Measurements from ENCODE around the gene POPDC2. TPM values are rescaled to one million over a fixed set of nuclear protein-coding genes. Genes with fewer than 3 reads are reported as not detected.

POPDC2 gene
- total RNA-seq, 1 donor from 2014 or later = 2.6 TPM

DNA sequence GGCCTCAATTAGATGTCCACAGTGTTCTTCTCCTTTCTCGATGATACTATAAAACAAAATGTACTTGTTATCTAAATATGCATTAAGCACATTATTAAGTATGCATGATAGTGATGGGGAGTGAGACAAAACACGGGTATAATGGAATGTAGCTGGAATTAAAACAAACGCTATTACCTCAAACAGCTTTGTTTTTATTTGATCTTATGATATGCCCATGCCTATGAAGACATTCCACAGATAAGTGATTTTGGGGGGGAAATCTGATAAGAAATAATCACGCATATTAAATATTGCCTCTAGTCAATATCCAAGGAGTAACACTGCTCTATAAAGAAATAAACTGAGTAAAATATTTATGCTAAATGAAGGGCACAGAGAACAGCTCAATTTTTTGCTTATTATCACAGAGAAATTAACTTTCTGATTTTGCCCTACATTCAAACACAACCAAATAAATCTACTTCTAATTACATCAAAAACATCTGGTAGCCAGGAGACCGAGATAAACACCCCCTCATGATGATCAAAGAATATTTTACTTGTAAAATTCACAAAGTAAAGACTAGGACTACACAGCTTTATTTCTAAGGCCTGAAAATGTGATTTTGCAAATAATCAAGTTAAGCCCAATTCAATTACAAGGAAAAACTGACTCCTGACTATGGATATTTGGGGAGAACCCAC, 14.9 kb upstream of the POPDC2 start:
- intact Hi-C loops (cut with micrococcal nuclease) = loop anchor here (5.0 kb wide), 2 partner anchors 98 to 398 kb away; partner anchors contain the start of gene ADPRH

DNA sequence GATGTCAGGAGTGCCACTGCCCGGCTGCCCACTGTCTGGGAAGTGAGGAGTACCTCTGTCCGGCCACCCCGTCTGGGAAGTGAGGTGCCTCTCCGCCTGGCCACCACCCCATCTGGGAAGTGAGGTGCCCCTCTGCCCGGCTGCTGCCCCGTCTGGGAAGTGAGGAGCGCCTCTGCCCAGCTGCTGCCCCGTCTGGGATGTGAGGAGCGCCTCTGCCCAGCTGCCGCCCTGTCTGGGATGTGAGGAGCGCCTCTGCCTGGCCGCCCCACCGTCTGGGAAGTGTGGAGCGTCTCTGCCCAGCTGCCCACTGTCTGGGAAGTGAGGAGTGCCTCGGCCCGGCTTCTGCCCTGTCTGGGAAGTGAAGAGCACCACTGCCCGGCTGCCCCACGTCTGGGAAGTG, 13.5 kb upstream of the POPDC2 start:
- intact Hi-C loops (cut with micrococcal nuclease) = no loop called here

DNA sequence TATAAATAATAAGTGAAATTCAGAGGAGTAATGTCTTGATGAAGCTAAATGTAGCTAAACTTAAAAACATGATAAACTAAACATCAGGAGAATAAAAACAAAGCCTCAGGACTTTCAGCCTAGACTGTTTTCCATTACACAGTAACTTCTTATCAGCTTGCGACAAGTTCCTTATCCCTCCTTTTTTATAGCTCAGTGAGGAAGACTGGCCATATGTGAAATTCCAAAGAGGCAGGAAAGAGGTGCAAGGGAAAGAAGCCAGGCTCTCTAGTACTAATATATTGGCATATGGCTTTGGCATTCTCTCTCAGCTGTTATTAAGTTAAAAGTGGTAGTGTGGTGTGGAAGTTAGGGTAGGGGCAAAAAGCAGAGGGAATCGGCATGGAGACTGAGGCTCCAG, 12.4 kb upstream of the POPDC2 start:
- intact Hi-C loops (cut with micrococcal nuclease) = no loop called here

DNA sequence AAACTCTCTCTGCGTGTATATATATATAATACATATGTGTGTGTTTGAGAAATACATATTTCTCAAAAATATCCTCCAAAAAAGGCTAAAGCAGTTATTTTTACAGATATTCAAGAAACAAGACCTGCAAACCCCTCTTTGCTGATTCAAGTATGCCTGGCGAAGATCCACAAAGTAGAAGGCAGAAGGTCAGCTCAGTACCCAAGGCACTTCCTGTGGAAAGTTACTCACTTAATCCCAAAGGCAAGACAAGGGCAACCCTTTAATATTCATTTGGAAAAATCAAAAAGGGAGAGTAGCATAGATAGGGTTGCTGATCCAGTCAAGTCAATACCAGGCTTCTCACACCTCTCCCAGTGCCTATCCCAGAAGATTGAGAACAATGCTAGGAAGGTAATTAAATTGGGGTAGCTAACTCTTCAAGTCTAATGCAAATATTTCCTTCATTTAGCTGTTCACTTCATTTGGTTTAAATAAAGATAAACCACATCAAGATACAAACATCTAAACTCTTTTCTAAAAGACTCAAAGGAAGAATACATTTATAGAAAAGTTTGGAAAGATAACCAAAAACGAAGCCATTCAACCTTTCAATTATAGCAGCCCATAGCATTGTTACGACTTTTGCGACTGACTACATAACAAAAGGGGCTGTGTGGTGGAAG, 9.6 kb upstream of the POPDC2 start:
- intact Hi-C loops (cut with micrococcal nuclease) = no loop called here

DNA sequence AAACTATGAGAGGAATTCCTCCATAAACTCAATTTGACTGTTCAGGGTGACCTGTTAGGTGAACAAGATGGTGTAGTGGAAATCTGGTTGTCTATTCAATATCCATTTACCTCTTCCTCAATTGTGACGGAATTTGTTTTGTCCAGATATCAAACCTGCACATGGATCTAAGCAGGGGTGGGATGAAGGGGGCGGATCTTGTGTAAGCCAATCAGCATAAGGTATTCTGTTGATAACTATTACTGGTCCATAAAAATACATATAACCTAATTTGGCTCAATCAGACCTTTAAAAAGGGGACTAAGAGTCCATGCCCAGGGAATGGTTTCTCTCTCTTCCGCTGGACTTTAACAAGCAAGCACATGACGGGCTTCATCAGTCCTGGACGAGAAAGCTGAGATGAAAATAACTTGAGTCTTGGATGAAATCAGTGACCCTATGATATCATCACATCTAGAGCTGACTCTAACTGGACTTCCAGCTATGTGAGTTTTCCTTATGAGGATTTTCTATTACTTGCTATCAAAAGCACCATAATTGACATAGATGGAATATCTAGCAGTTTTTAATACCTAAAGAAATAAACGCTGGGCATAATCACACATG, 5.7 kb upstream of the POPDC2 start:
- intact Hi-C loops (cut with micrococcal nuclease) = no loop called here

DNA sequence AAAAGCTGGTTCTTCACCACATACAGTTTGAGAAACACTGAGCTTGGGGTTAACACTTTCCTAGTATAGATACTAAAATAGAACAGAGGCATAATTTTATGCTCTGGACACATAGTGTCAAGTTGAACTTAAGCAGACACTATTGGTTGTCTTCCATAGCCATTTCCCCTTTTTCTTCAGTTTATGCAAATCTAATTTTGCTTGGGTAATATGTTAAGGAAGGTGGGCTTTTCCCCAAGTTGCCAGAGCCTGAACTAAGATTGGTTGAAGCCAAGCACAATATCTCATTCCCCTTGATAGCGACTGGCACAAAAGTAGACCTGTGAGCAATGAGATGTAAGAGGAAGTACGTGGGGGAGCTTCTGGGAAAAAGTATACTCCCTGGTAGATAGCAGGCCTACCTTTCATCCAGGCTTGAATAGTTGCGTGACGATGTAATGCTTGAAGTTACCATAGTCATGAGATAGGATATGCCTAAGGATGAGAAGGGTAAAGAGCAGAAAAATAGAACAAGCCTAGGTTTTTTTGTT, 4.5 kb upstream of the POPDC2 start:
- intact Hi-C loops (cut with micrococcal nuclease) = no loop called here

DNA sequence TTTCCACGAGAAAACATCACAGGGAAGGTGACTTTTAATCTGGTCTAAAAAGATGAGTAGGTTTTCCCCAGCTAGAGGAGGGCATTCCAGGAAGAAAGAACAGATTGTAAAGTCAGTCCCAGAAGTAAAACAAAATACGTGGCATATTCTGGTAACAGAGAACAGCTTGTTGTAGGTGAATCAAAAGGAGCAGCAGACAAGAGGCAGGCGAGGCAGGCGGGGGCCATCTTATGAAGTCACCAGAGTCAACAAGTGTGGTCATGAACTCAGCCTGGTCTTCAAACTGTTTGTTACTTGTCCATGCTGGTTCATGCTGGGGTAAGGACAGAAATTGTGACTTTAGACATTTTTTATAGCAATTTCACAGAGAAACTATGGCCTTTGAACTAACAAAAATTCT, 4.0 kb upstream of the POPDC2 start:
- intact Hi-C loops (cut with micrococcal nuclease) = no loop called here

DNA sequence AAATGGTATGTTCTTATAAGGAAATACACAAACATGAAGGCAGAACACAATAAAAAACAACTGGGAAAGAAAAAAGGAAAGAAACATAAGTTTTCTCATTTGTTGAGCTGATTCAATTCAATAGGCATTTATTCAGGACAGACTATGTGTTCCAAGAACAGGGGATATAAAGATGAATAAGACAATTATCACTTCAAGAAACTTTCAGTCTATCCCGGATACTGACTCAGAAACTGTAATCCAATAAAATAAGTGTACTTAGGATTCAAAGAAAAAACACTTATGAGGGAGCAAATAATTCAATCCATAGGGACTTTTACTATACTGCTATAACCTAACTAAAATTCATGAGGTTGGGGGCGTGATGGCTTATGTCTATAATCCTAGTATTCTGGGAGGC, 3.5 kb upstream of the POPDC2 start:
- intact Hi-C loops (cut with micrococcal nuclease) = no loop called here

DNA sequence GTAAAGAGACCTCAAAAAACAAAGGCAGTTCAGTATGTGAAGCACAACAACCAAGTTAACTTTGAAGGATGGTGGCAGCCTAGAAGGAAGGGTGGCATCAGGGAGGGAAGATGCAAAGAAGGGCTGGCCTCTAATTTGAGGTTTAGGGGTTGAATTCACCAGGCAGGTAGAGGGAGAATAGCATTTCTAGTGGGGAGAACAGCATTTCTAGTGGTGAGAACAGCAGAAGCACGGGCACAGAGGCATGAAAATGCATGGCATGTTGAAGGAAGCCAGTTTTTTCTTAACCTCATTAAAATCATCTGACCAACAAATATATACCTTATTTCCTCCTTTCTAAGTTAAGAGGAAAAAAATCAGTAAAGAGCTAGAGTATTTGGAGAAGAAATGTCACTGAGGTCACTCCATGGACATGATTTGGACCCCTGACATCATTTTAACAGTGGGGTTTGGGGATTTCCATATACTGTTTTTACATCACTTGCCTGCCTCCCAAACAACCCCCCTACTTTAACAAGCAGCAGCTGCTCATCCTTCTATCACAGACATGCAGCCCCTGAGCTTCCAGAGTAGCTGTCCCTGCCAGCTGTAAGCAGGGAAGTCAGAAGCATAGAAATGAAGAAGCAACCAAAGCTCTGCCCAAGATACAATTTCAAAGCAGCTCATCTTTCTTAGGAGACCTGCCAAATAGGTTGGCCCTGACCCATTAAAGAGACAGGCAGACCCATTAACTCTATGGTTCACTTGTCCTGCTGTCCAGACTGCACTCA, 2.4 kb upstream of the POPDC2 start:
- intact Hi-C loops (cut with micrococcal nuclease) = no loop called here

DNA sequence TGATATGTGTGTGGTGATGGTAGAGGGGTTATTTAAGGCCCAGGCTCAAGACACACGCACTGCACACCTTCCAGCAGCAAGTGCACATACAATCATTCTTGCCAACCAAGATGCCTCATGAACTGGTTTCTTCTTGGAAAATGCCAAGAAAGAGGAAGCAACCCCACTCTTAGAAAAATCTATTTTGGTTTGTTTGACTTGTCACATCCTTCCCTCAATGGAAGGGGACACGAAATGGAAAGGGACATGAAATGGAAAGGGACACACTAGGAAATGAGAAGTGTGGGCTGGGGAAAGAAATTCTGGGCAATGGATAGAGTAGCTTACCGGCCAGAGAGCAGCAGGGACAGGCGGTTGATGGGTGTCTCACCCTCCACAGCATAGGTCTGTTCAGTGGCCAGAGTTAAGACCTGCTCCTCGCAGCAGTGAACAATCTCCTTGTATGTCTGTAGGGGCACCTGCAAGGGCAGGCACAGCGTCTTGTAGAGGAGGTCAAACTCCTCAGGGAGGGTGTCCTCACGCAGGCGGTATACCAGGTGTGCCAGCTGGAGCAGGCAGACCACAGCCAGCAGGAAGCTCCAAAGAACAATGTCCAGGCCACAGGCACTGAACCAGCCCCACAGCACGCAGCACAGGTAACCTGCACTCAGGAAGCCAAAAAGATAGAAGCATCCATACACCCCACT, 640 bp downstream of the POPDC2 start:
- intact Hi-C loops (cut with micrococcal nuclease) = no loop called here

DNA sequence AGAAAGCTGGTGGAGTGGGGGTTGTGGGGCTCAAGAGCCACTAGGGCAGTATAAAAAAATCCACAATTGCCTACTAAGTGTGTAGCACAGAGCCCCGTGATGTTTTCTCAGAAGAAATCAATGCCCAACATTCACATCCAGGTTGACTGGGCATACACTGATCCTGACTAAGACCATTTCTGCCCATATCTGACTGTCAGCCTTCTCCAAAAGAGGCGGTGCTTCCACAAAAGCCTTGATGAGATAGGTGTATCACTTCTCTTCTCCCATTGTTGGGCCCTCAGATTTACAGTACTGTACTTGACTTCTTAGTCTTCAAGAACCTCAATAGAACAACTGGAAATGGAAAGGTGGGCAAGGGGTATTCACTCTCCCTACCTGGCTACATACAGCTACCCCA, 1.4 kb downstream of the POPDC2 start:
- intact Hi-C loops (cut with micrococcal nuclease) = no loop called here

DNA sequence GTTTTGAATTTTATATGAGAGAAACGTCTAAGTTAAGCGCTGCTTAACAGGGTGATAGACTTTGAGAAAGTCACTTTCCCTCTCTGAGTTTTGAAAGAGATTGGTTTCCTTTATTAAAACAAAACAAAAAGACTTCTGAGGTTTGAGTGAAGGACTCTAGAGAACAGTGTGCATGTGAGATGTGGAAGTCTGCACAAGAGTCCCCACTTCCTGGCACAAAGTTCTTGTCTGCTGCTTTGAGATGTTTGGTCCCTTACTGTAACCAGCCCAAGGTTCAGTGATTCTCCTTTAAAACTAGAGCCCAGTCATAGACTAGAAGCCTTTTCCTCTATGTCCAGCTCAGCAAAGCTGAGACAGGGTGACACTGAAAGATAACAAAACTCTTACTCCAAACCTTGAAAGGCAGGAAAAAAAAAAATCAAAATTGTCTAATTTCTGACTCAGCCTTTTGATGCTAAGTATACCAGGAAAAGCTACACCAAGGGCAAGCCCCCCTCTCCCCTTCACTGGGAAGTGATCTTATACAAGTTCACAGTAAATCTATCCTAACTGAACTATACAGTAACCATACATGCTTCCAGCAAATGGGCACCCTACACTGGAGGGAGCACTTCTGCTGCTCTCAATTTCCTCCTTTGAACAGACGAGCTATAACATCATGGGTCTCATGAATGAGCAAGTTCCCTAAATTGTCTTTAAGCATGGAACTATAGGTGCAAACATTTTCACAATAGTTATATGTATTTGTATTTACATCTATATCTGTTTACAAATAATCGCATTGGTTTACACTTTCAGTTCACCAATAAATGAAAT, 2.3 kb downstream of the POPDC2 start:
- intact Hi-C loops (cut with micrococcal nuclease) = no loop called here

DNA sequence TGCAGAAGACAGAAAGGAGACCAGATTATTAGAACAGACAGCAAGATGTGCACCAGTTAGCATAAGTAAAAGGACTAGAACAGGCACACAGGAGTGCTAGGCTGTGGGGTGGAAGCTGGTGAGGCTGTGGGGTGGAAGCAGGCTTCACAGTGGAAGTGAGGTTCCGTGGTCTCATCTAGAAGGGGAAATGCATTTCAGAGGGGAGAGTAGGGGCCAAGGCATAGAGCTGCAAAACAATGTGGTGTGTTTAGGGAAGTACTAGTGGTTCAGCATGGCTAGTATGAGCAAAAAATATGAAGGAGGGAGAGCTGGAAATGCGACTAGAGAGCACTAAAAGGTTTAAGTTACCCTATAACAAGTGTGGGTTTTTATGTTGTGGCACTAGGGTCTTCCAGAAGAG, 6.5 kb downstream of the POPDC2 start:
- intact Hi-C loops (cut with micrococcal nuclease) = no loop called here

DNA sequence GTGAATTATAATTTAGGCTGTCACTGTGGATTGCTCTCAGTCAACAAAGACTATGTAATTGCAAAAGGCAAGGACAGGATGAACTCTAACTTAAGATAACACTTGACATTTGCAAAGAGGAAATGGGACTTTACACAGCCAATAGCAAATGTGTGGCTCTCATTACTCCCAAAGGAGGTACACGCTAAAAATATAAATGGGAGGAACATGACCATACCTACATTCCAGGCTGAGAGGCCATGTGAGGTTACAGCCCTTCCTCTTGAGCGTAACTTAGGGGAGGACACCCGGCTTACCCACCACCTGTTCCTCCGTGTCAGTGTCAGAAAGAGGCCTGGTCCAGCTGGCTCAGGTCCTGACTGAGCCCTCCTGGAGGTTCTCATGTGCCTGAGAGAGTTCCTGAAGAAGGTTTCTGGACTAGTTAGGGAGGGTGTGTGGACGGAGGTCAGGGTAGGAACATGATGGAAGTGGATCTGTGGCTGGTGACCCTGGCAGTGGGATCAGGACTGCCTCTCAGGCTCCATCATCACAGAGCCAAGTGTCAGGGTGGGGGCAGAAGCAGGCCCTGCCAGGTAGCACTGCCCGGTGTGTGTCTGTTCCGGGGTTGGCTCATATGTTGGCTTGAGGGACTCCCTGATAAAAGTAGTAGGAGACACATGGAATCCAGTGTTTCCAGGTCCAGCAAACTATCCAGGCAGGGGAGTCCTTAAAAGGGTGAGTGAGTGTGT, 7.9 kb downstream of the POPDC2 start:
- intact Hi-C loops (cut with micrococcal nuclease) = no loop called here

DNA sequence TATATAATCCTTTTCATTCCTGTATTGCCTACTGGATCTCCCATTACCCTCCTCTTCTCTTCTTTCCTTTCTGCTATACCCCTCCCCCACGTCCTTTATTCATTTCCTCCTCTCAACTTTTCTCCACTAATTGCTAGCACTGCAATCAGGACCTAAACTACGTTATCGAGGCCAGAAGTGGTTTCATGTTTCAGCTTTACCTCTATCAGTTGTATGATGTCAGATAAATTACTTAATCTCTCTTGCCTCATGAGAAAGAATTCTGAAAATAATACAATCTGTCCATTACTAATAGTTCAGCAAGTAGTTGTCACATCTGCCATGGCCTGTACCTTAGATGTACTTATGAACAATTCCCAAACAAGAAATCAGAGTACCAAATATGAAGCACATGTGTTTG, 10.6 kb downstream of the POPDC2 start:
- intact Hi-C loops (cut with micrococcal nuclease) = no loop called here

DNA sequence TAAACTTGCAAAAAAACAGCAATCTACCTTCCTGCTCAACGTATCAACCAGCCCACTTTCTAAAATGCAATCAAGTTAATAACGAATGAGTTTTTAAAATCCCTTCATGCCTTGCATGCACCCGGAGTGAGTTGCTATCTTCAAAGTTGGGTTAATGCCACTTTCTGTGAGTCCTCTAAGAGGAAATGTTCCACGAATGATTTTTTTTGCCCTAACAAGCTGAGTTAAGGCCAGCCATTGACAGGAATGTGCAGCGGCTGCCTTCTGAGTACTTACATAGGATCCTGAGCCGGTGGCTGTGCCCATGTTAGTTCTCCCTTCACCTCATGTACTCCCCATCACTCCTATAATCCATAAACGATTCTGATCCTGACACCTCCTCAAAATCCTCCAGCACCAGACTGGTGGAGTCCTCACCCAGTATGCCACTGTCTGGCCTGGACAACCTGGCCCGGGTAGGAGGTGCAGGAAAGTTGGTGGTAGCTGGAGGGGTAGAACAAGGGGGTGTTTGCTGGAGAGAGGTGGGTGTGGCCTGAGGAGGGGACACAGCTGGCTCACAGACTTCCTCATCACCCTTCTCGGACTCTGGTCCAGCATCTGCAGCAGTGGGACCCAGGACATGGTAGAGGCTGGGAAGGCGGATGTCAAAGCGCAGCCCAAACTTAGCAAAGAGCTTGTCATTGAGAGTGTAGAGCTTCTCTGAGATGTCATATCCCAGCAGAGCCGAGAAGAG, 12.4 kb downstream of the POPDC2 start:
- intact Hi-C loops (cut with micrococcal nuclease) = no loop called here

DNA sequence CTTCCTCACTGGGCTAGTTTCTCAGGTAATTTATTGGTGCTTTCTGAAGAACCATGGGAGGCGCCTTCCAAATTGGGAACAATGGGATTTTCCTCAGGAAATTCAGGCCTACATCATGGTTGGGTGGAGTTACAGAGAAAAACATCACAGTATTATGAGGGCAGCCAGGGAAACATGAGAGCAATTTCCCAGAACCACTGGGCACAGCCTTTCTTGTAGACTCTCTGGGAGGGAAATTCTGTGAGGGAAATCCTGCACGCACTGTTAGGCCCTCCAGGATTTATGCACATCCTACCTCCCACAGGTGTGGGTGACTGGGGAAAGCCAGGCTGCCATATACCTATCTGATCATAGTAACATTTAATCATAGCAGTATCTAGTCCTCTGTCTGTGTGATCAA, 13.2 kb downstream of the POPDC2 start:
- intact Hi-C loops (cut with micrococcal nuclease) = no loop called here

DNA sequence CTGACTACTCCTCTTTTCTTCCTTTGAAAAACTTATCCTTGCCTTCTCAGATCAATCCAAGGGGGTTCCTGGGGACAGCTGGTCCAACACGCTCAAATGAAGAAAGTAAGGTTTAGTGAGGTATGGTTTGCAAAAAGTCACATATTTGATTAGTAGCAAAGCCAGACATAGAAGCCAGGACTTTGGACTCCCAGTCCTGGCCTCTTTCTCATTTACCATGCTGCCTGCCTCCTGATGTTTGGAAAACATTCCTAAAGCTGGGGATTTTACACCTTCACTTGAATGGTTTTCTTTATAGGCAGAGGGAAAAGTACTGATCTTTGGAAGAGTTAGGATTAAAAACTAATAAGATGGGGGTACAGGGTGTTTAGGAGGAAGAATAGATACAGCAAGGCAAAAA, 14.6 kb downstream of the POPDC2 start:
- intact Hi-C loops (cut with micrococcal nuclease) = no loop called here

DNA sequence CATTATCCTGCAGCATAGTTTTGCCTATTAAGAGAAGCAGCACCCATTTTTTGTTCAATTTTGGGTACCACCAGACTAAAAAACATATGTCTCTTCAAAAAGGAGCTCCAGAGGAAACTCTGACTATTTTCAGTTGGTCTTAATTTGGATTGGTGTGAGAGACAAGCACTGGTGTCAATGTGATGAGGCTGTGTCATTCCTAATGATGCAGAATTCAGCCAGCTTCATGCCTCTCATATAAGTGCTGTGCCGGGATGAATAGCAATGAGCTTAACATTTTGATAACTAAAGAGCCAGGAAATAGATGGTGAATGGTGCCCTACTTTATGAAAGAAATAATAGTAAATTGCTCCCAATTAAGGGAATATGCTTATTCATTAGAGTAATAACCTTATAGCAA, 15.9 kb downstream of the POPDC2 start:
- intact Hi-C loops (cut with micrococcal nuclease) = no loop called here

All from T-helper 2 cell treated with Interferon-gamma antibody and Interleukin-4, amounts not matched to agents 100 ng/mL and 5 ng/mL, for 36 hours (primary cell).